Measurements from ENCODE around the gene TRIOBP.

The TRIOBP gene

GRCh38 chr22:37757663-37758062, 60.8 kb downstream of the TRIOBP start:
- no peak overlapping the region for H3K4me3 ChIP-seq (ENCODE audit: low read depth, low read length)
- no peak for TF ChIP-seq CTCF (IDR thresholded peaks at IDR 0.05; ENCODE audit: borderline replicate concordance, insufficient read depth, low read depth, low read length)

GRCh38 chr22:37758694-37759093, 61.8 kb downstream of the TRIOBP start:
- no peak overlapping the region for H3K4me3 ChIP-seq (ENCODE audit: low read depth, low read length)
- no peak for TF ChIP-seq CTCF (IDR thresholded peaks at IDR 0.05; ENCODE audit: borderline replicate concordance, insufficient read depth, low read depth, low read length)

- no peak for TF ChIP-seq CTCF (IDR thresholded peaks at IDR 0.05; ENCODE audit: borderline replicate concordance, insufficient read depth, low read depth, low read length)
- no peak overlapping the region for H3K4me3 ChIP-seq (ENCODE audit: low read depth, low read length)
Observed at GRCh38 chr22:37759281-37759680, 62.4 kb downstream of the TRIOBP start.

- no peak overlapping the region for H3K4me3 ChIP-seq (ENCODE audit: low read depth, low read length)
- TF ChIP-seq CTCF (IDR thresholded peaks at IDR 0.05; ENCODE audit: borderline replicate concordance, insufficient read depth, low read depth, low read length), result no peak
Observed at GRCh38 chr22:37760152-37760551, 63.3 kb downstream of the TRIOBP start.

- no peak overlapping the region for H3K4me3 ChIP-seq (ENCODE audit: low read depth, low read length)
- no peak for TF ChIP-seq CTCF (IDR thresholded peaks at IDR 0.05; ENCODE audit: borderline replicate concordance, insufficient read depth, low read depth, low read length)
Observed at GRCh38 chr22:37762389-37762836, 65.6 kb downstream of the TRIOBP start.

GRCh38 chr22:37763012-37763411, 66.2 kb downstream of the TRIOBP start:
- no peak overlapping the region for H3K4me3 ChIP-seq (ENCODE audit: low read depth, low read length)
- no peak for TF ChIP-seq CTCF (IDR thresholded peaks at IDR 0.05; ENCODE audit: borderline replicate concordance, insufficient read depth, low read depth, low read length)

- no peak overlapping the region for H3K4me3 ChIP-seq (ENCODE audit: low read depth, low read length)
- no peak for TF ChIP-seq CTCF (IDR thresholded peaks at IDR 0.05; ENCODE audit: borderline replicate concordance, insufficient read depth, low read depth, low read length)
Observed at GRCh38 chr22:37763652-37764051, 66.8 kb downstream of the TRIOBP start.

All from GM12875 (cell line).